ENCODE measurements around the gene LRP2.
"Not testable (repeated sequence)": the region's sequence is repeated elsewhere in the genome, so short reads cannot be mapped to it uniquely, and the experiment has no call there.

The LRP2 gene

DNA sequence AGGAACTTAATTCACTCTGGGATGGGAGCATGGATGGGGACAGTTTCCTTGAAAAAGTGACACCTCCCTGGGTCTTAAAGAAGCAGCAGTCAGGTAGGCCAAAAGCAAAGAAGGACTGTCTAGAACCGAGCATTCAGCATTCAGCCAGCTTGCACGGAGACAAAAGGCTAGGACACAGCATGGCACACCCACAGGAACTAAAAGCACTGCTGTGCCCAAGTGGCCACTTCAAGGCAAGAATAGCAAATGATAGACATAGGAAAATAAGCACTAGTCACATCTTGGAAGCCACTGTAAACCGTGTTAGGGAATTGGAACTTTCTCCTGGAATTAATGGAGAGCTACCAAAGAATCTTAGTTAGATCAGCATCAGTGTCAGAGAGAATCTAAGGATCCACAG is 47.0 kb downstream of the LRP2 start:
- no peak overlapping the region for H3K27ac ChIP-seq
- H3K9me3 ChIP-seq (replicated peaks in 1 of 11) = no peaks in the 10 kb centered on the region
- TF ChIP-seq Cebpa-rat (IDR thresholded peaks at IDR 0.05) = no peak
- no peaks in the 10 kb centered on the region for H3K36me3 ChIP-seq
- H3K4me1 ChIP-seq = no peaks in the 10 kb centered on the region
- H3K4me2 ChIP-seq = no peak overlapping the region
- no peaks in the 10 kb centered on the region for H4K20me1 ChIP-seq
- H3K9ac ChIP-seq = no peak overlapping the region
- no peak overlapping the region for H3K4me3 ChIP-seq
- H3K27me3 ChIP-seq = no peaks in the 10 kb centered on the region

DNA sequence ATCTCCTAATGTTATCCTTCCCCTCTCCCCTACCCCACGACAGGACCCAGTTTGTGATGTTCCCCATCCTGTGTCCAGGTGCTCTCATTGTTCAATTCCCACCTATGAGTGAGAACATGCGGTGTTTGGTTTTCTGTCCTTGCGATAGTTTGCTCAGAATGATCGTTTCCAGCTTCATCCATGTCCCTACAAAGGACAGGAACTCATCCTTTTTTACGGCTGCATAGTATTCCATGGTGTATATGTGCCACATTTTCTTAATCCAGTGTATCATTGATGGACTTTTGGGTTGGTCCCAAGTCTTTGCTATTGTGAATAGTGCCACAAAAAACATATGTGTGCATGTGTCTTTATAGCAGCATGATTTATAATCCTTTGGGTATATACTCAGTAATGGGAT is 54.0 kb downstream of the LRP2 start:
- peaks cover 0 to 17% (median 4%) of the 10 kb centered on the region in 11 experiments; a peak in 7 of 22 replicates for H3K9me3 ChIP-seq (replicated peaks in 1 of 11)
- H3K4me2 ChIP-seq, H3K27me3 ChIP-seq, H4K20me1 ChIP-seq, H3K27ac ChIP-seq, H3K4me3 ChIP-seq, H3K4me1 ChIP-seq, H3K9ac ChIP-seq, H3K36me3 ChIP-seq: not testable (repeated sequence)

DNA sequence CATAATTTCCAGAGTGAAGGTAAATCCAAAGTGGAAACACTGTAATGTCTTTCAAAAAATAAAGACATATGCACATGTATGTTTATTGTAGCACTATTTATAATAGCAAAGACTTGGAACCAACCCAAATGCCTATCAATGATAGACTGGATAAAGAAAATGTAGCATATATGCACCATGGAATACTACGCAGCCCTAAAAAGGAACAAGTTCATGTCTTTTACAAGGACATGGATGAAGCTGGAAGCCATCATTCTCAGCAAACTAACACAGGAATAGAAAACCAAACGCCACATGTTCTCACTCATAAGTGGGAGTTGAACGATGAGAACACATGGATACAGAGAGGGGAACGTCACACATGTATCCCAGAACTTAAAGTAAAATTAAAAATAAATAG is 57.6 kb downstream of the LRP2 start:
- H3K27ac ChIP-seq, H3K36me3 ChIP-seq, H3K9ac ChIP-seq, H4K20me1 ChIP-seq, H3K27me3 ChIP-seq, H3K4me2 ChIP-seq, H3K4me3 ChIP-seq, H3K4me1 ChIP-seq: not testable (repeated sequence)
- peaks cover 0 to 17% (median 4%) of the 10 kb centered on the region in 11 experiments; a peak in 7 of 22 replicates for H3K9me3 ChIP-seq (replicated peaks in 1 of 11)

DNA sequence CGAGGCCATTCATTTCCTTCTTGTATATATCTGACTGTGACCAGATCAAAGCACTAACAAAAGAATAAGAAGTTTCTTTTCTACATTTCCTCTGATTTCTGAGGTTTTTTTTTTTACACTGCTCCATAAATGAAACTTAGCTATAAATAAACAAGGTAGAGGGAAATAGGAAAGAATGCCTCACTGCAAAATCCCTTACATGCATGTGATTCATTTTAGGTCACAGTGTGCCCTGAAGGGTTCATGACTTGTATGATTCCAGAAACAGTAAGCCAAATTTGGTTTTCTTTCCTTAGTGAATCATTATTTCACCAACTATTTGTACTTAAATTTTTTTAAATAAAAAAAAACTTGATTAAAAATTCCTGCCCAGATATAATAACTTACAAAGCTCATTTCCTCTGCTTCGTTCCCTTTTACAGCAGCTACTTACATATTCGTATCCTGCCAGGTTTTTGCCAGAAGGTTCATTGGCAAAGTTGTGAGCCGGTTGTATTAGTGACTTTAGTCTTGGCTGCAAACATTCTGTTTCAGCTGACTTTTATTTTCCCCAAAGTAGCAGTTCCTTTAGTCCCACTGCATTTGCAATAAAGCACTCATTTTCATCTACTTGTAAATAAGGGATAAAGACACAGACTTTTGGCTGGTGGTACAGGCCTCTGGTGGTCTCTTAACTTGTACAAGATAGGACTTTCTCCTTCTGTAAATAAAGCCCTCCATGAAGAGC is 58.6 kb downstream of the LRP2 start:
- no peak for TF ChIP-seq Cebpa-rat (IDR thresholded peaks at IDR 0.05)

GRCh38 chr2:169302364-169302763 is 60.0 kb downstream of the LRP2 start:
- no peaks in the 10 kb centered on the region for H3K36me3 ChIP-seq
- H4K20me1 ChIP-seq = no peaks in the 10 kb centered on the region
- peaks cover 3 to 10% (median 6%) of the 10 kb centered on the region in 10 experiments; a peak in 12 of 20 replicates for H3K4me1 ChIP-seq
- no peak overlapping the region for H3K27ac ChIP-seq
- no peak overlapping the region for H3K4me2 ChIP-seq
- H3K9ac ChIP-seq = no peak overlapping the region
- peaks cover 0 to 6% (median 0%) of the 10 kb centered on the region in 11 experiments; a peak in 4 of 22 replicates for H3K9me3 ChIP-seq (replicated peaks in 1 of 11)
- H3K4me3 ChIP-seq = no peak overlapping the region
- no peak for TF ChIP-seq Cebpa-rat (IDR thresholded peaks at IDR 0.05)
- no peaks in the 10 kb centered on the region for H3K27me3 ChIP-seq

More for the DNA sequence above, 58.6 kb downstream of the LRP2 start:
- Histone ChIP-seq H3K4me2 (peak overlapping the region in 7 of 11 experiments; percentile 2 to 41 (median 29); a peak in 8 of 22 replicates), H3K36me3 (no peaks in the 10 kb centered on the region), H3K4me3 (no peak overlapping the region), H3K9me3 (replicated peaks in 1 of 11) (peaks cover 0 to 11% (median 4%) of the 10 kb centered on the region in 11 experiments; a peak in 7 of 22 replicates), H3K27ac (no peak overlapping the region), H3K9ac (no peak overlapping the region), H3K27me3 (no peaks in the 10 kb centered on the region), H4K20me1 (no peaks in the 10 kb centered on the region), H3K4me1 (peaks cover 3 to 10% (median 6%) of the 10 kb centered on the region in 10 experiments; a peak in 12 of 20 replicates)

- H3K4me1 ChIP-seq = peaks cover 3 to 10% (median 6%) of the 10 kb centered on the region in 10 experiments; a peak in 12 of 20 replicates
- H3K4me3 ChIP-seq = no peak overlapping the region
- no peaks in the 10 kb centered on the region for H3K27me3 ChIP-seq
- H4K20me1 ChIP-seq = no peaks in the 10 kb centered on the region
- no peak overlapping the region for H3K9ac ChIP-seq
- peaks cover 0 to 6% (median 0%) of the 10 kb centered on the region in 11 experiments; a peak in 4 of 22 replicates for H3K9me3 ChIP-seq (replicated peaks in 1 of 11)
- no peaks in the 10 kb centered on the region for H3K36me3 ChIP-seq
- H3K4me2 ChIP-seq = no peak overlapping the region
- no peak overlapping the region for H3K27ac ChIP-seq
- TF ChIP-seq Cebpa-rat (IDR thresholded peaks at IDR 0.05) = no peak
Measured at GRCh38 chr2:169301596-169302335, 60.6 kb downstream of the LRP2 start.

DNA sequence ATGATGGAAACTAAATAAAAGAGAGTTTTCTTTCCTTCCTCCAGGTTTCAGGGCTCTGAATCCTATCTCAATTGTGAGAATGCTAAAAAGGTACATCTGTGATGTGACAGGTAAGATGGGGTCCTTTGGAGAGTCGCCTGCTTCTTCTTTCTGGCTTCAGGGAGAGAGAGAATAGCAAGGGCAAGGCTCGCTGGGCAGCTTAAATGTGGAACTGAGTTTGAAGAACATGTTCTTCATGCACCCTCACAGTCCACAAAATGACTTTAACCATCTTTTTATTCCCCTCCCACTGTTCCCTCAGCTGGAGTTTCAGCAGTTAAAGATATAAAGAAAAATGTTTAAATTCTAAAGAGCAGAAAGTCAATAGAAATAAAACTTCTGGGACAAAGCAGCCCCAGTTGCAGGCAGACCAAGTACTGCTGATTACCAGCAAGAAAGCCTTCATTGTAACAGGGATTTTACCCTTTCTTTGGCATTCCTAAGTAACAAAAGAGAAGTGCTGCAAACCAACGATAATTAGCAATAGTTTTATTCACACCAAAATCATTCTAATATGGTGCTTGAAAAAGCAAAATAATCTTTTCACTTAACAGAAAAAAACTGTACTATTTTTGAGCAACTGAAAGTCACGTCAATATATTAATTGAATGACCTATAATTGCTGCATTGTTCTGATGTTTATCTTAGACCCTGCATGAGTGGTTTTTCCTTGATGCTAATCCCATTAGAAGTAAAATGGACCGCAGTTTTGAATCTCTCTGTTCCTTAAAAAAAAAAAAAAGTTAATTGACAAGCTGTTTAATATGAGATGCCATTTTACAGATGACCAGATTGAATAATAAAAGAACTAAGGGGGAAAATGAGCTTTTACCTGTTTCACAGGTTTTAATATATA is 61.5 kb downstream of the LRP2 start:
- Histone ChIP-seq H3K9me3 (replicated peaks in 1 of 11) (peaks cover 0 to 6% (median 0%) of the 10 kb centered on the region in 11 experiments; a peak in 4 of 22 replicates), H3K4me2 (no peak overlapping the region), H3K27ac (no peak overlapping the region), H3K4me1 (peaks cover 3 to 10% (median 6%) of the 10 kb centered on the region in 10 experiments; a peak in 12 of 20 replicates), H3K9ac (no peak overlapping the region), H4K20me1 (no peaks in the 10 kb centered on the region), H3K36me3 (no peaks in the 10 kb centered on the region), H3K4me3 (no peak overlapping the region), H3K27me3 (no peaks in the 10 kb centered on the region)
- no peak for TF ChIP-seq Cebpa-rat (IDR thresholded peaks at IDR 0.05)

DNA sequence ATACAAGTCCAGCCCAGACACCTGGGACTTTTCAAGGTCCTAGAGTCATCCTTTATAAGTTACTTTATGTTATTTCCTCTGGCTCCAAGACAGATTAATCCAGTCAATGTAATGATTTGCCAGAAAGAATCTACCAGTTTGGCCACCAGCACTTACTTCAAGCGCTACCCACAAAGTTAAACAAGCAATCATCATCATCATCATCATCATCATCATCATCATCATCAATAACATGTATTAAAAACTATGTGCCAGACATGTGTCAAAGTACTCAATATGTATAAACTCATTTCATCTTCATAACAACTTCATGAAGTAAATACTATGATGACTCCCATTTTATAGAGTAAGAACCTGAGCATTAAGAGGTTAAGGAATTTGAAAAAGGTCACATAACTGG is 64.3 kb downstream of the LRP2 start:
- H3K4me3 ChIP-seq = no peak overlapping the region
- no peaks in the 10 kb centered on the region for H4K20me1 ChIP-seq
- H3K9ac ChIP-seq = no peak overlapping the region
- no peaks in the 10 kb centered on the region for H3K36me3 ChIP-seq
- H3K4me1 ChIP-seq = no peaks in the 10 kb centered on the region; a peak in 1 of 20 replicates
- no peaks in the 10 kb centered on the region for H3K27me3 ChIP-seq
- no peak overlapping the region for H3K27ac ChIP-seq
- H3K9me3 ChIP-seq (replicated peaks in 1 of 11) = no peaks in the 10 kb centered on the region
- H3K4me2 ChIP-seq = no peak overlapping the region
- no peak for TF ChIP-seq Cebpa-rat (IDR thresholded peaks at IDR 0.05)

All from BLaER1 treated with 17β-estradiol and CSF1 and Interleukin-3, amounts not matched to agents 10 nM and 100 nM (cell line).